Dermis microvascular lymphatic vessel endothelial cell (primary cell): ENCODE data around the gene ZPBP2. TPM values are rescaled to one million over a fixed set of nuclear protein-coding genes. Genes with fewer than 3 reads are reported as not detected.
"Not testable (repeated sequence)": the region's sequence is repeated elsewhere in the genome, so short reads cannot be mapped to it uniquely, and the experiment has no call there.

Experiments used
- DNase-seq, 2 donors: peaks; one replicate each; pipeline versions ENCODE4 v3.0.0 to v3.0.0-alpha.2; 2010; ENCODE audit warnings: low read depth in 2 of 2
- total RNA-seq: library from RNA; depleted of rRNA; stranded (reverse); fragments of >200 nt; gene quantifications from 2 replicates; pipeline ENCODE4 v1.2.1, GENCODE V29; 2014

The ZPBP2 gene
- total RNA-seq, result not detected in 2 replicates

- DNase-seq, result no peak
Measured at GRCh38 chr17:39867880-39868553, at the start of gene ZPBP2. ZPBP2 (plus strand) TSS chr17:39868202; CDS start chr17:39868355, 153 bp downstream.

DNA sequence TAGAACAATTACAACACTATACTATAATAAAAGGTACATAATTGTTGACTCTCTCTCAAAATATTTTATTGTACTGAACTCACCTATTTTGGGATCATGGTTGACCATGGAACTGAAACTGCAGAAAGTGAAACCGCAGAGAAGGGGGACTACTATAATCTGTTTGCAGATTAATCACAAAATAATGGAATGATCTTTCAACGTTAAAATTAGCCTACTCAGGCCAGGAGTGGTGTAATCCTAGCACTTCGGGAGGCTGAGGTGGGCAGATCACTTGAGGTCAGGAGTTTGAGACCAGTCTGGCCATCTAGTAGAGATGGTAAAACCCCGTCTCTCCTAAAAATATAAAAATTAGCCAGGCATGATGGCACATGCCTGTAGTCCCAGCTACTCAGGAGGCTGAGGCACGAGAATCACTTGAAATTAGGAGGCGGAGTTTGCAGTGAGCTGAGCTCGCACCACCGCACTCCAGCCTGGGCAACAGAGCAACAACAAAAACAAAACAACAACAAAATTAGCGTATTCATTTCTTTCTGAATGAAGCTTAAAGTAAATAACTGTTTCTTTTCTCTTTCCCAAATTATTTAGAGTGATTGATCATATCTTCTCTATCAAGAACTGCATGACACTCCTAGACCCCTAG lies 49.5 kb upstream of the ZPBP2 start:
- DNase-seq, result no peak

DNA sequence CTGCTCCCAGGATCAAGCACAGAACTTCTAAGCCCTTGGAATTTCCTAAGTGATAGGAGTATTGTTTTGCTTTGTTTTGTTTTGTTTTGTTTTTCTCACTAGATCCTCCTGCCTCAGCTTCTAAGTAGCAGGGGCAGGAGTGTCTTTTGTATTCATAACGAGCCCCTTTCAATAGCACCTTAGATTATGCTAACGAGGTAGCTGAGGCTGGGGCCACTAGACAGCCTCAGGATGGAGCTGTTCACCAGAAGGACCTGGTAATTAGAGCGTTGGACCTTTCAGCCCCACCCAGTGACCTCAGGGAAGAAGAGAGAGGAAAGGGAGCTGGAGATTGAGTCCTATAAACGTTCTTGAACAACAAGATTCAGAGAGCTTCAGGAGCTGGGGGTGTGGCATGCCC lies 47.5 kb upstream of the ZPBP2 start:
- no peak for DNase-seq

- DNase-seq, result no peak
Measured at GRCh38 chr17:39820987-39821386, 47.0 kb upstream of the ZPBP2 start.

GRCh38 chr17:39822051-39822451 lies 46.0 kb upstream of the ZPBP2 start:
- no peak for DNase-seq

- DNase-seq, result no peak
Measured at GRCh38 chr17:39823407-39824054, 44.5 kb upstream of the ZPBP2 start.

DNA sequence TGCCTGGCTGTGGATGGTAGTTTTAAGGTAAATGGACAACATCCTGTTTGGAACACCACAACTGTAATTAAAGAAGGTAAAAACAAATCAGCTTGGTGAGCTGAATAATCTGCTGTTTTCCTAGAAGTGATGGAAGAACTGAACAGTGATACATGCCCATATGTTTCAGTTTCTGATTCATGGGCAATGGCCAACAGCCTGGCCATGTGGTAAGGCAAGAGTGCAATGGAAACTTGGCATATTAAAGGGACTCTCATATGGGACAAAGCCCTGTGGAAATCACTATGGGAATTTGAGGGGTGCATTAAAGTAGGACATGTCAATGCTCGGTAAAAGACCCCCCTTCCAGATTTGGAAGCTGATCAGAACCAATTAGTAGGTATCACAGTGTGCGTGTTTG lies 41.7 kb upstream of the ZPBP2 start:
- DNase-seq, result no peak

DNA sequence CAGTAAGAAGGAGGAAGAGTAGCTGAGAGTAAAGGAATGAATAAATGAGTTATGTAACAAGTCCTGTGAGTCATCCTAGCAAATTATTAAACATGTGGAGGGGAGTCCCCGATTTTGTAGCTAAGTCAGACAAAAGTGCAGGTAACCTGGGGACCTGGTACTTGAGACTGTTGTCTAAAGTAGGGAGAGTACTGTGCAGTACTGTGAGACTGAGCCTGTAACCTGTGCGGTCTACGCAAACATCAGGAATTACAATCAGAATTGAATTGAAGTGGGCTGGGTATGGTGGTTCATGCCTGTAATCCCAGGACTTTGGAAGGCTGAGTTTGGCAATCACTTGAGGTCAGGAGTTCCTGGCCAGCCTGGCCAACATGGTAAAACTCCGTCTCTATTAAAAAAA lies 39.6 kb upstream of the ZPBP2 start:
- DNase-seq, result no peak

DNA sequence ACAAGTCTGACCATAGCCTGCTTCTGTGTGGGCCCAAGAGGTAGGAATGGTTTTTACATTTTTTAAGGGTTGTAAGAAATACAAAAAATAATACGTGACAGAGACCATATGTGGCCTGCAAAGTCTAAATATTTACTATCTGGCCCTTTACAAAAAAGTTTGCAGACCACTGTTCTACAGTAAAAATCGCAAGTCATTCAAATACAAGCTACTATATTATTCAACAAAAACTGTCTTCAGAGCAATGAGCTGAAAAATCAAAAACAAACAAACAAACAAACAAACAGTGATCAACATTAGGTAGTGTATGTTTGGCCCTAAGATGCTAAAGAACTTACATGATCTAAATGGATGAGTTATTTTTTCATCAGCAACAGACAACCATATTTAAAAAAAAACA lies 36.4 kb upstream of the ZPBP2 start:
- DNase-seq, result no peak

GRCh38 chr17:39834017-39834416 lies 34.0 kb upstream of the ZPBP2 start:
- DNase-seq, result no peak

- DNase-seq, result no peak
Measured at GRCh38 chr17:39835038-39835786, 32.8 kb upstream of the ZPBP2 start.

DNA sequence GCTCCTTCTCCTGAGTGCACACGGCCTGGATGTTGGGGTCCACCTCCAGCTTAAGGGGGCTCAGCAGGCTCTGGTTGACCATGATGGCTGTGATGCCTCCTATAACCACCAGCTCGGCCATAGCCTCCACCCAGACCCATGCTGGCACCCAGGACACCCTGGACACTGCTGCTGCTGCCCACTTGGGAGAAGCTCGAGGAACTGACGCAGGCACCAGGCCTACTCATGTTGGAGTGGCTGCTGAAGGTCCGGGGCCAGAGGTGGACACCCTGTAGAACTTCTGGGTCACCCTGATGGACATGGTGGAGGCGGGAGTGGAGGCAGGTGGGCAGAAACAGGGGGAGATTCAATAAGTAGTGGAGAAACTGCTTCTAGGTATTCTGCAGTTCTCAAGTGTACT lies 31.9 kb upstream of the ZPBP2 start:
- no peak for DNase-seq

GRCh38 chr17:39838057-39838456 lies 29.9 kb upstream of the ZPBP2 start:
- DNase-seq, result no peak

- DNase-seq, result no peak
Measured at GRCh38 chr17:39838784-39839183, 29.2 kb upstream of the ZPBP2 start.

- DNase-seq, result no peak
Measured at GRCh38 chr17:39841134-39841683, 26.8 kb upstream of the ZPBP2 start.

DNA sequence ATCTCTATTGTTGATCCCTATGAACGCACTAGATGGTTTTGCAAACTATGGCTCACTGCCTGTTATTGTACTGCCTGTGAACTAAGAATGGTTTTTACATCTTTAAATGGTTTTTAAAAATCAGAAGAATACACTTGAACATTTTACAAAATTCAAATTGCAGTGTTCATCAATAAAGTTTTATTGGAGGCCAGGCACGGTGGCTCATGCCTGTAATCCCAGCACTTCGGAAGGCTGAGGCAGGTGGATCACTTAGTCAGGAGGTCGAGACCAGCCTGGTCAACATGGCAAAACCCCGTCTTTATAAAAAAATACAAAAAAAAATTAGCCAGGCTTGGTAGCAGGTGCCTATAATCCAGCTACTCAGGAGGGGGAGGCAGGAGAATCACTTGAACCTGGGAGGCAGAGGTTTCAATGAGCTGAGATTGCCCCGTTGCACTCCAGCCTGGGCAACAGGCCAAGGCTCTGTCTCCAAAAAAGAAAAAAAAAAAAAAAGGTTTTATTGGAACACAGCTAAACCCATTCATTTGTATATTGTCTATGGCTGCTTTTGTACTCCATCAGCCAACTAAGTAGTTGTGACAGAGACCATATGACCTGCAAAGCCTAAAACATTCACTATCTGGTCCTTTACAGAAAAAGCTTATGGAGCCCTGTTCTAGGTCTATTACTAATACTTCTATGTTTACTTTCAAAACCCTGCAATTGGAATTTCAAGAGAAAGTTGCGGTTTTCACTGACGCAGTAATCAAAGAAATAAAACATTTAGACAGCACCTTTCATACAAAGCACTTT lies 22.8 kb upstream of the ZPBP2 start:
- no peak for DNase-seq

DNA sequence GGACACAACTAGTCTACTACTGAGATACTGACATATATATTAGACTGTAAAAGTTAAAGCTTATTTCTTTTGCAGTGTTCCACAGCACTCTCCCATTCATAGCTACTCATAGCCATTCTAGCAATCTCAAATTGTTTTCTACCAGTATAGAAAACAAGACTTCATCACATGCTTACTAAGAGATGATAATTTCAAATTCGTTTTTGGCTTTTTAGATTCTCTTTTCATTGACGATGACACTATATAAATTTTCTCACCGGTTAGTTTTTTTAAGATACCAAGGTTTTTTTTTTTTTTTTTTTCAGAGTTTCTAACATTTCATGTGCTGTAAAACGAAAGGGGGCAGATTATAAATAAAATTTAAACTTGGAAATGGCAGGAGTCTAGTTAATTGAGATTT lies 21.8 kb upstream of the ZPBP2 start:
- no peak for DNase-seq

GRCh38 chr17:39848600-39848999 lies 19.4 kb upstream of the ZPBP2 start:
- DNase-seq, result no peak

DNA sequence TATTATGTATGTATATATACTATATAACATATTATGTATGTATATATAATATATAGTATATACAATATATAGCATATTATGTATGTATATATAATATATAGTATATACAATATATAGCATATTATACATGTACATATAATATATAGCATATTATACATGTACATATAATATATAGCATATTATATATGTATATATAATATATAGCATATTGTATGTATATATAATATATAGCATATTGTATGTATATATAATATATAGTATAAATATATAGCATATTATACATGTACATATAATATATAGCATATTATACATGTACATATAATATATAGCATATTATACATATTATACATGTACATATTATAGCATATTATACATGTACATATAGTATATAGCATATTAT lies 17.8 kb upstream of the ZPBP2 start:
- not testable (repeated sequence) for DNase-seq

GRCh38 chr17:39852239-39852638 lies 15.8 kb upstream of the ZPBP2 start:
- no peak for DNase-seq

DNA sequence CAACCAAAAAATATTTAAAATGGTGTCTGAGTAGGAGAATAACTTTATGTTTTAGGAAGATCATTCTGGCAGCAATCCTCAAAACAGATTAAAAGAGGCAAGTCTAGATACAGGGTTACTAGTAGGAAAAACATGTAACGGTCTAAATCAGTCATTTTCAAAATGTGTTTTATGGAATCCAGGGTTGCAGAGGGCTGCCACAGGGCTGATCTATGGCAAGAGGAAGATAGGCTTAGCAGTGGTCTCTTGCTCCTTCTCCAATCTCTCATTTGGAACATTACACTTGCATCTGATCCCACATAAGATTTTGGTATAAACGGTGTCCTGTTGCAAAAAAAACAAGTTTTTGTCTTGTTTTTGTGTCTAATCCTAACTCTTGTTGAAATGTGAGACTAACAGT lies 13.1 kb upstream of the ZPBP2 start:
- no peak for DNase-seq
